ENCODE results near the gene CATSPER4. TPM values are rescaled to one million over a fixed set of nuclear protein-coding genes. Genes with fewer than 3 reads are reported as not detected.

Gene CATSPER4
- total and polyA plus RNA-seq, 2 of the 13 experiments (the other 11 are each of a cell fraction or from before 2014, with no cell fraction given): not detected

DNA sequence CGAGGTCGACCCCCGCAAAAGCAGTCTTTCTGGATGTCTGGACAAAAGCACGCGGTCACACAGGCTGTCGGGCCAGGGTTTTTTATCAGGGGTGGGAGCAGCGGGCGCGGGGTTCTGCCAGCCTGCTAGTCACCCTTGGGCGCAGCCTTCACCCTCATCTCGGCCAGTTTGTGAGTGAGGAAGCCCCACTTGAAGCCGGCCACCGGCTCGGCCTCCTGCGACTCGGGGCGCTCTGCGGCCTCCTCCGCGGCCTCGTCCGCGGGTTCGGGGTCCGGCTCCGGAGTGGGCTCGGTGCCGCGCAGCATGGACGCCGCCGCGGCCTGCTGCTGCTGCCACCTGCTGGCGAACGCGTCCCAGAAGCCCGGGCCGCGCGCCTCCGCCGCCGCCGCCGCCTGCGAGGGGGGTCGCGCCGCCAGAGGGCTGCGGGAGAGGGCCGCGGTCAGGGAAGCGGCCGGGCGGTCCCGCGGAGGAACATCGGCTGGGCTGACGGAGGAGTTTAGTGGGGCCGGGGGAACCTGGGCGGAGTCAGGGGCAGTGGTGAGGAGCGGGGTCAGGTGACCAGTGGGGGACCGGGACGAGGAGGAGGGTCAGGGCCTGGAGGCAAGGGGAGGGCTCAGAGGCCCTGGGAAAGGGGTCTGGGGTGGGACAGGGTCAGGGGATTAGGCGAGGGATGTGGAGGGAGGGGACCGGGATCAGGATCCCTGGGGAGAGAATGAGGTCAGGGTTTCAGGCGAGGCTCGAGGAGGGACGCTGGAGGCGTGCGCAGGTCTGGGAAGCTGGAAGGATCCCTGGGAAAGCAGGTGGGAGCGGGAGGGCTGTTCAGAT, 26.2 kb upstream of the CATSPER4 start (continued):
- TF ChIP-seq, protein P1, sequence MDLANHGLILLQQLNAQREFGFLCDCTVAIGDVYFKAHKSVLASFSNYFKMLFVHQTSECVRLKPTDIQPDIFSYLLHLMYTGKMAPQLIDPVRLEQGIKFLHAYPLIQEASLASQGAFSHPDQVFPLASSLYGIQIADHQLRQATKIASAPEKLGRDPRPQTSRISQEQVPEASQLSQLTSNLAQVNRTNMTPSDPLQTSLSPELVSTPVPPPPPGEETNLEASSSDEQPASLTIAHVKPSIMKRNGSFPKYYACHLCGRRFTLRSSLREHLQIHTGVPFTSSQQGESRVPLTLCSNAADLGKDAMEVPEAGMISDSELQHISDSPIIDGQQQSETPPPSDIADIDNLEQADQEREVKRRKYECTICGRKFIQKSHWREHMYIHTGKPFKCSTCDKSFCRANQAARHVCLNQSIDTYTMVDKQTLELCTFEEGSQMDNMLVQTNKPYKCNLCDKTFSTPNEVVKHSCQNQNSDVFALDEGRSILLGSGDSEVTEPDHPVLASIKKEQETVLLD (CRISPR knock-in tag; IDR thresholded peaks at IDR 0.05; ENCODE audit: low read depth): peak; percentile 27; the same call in 1 of the 2 replicates
- TF ChIP-seq ZNF7 (CRISPR knock-in tag; IDR thresholded peaks at IDR 0.05) (no peak), ZKSCAN8 (CRISPR knock-in tag; IDR thresholded peaks at IDR 0.05; ENCODE audit: borderline replicate concordance) (no peak), STAG1 (CRISPR knock-in tag; IDR thresholded peaks at IDR 0.05) (no peak; the same call in 1 of the 2 replicates), TCF7L2 (IDR thresholded peaks at IDR 0.05; ENCODE audit: low read depth, low read length) (no peak), GTF2F1 (IDR thresholded peaks at IDR 0.05; ENCODE audit: low read length) (no peak), ZNF672 (CRISPR knock-in tag; IDR thresholded peaks at IDR 0.05) (no peak), SALL1 (CRISPR knock-in tag; IDR thresholded peaks at IDR 0.05) (no peak), ZFY (CRISPR knock-in tag; IDR thresholded peaks at IDR 0.05) (peak; percentile 59), TAF15 (IDR thresholded peaks at IDR 0.05; ENCODE audit: low read depth, low read length, poor library complexity, severe bottlenecking) (no peak), SIX1 (CRISPR knock-in tag; IDR thresholded peaks at IDR 0.05; ENCODE audit: borderline replicate concordance) (no peak), ZNF225 (CRISPR knock-in tag; IDR thresholded peaks at IDR 0.05) (no peak), NRL (CRISPR knock-in tag; IDR thresholded peaks at IDR 0.05; ENCODE audit: borderline replicate concordance) (0 out of 2 replicates have a peak, but pooled peaks have one; percentile 46), RFXANK (CRISPR knock-in tag; IDR thresholded peaks at IDR 0.05) (no peak), FOSL1 (CRISPR knock-in tag; IDR thresholded peaks at IDR 0.05; ENCODE audit: borderline replicate concordance) (no peak)
- TF ChIP-seq, protein P2, sequence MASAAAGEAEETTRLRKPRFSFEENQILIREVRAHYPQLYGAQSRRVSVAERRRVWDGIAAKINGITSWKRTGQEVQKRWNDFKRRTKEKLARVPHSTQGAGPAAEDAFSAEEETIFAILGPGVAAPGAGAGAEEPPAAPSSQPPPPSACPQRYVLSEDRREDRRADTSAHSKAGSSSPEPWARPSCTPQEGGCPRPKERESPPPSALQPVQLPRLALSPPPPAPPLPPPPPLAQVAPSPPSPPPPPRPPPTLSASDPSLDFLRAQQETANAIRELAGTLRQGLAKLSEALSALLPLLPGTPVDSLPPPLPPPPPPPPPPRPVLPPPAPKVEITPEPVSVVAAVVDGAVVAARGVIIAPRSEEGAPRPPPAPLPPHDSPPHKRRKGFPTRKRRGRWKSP (CRISPR knock-in tag; IDR thresholded peaks at IDR 0.05): no peak
- TF ChIP-seq, protein P3, sequence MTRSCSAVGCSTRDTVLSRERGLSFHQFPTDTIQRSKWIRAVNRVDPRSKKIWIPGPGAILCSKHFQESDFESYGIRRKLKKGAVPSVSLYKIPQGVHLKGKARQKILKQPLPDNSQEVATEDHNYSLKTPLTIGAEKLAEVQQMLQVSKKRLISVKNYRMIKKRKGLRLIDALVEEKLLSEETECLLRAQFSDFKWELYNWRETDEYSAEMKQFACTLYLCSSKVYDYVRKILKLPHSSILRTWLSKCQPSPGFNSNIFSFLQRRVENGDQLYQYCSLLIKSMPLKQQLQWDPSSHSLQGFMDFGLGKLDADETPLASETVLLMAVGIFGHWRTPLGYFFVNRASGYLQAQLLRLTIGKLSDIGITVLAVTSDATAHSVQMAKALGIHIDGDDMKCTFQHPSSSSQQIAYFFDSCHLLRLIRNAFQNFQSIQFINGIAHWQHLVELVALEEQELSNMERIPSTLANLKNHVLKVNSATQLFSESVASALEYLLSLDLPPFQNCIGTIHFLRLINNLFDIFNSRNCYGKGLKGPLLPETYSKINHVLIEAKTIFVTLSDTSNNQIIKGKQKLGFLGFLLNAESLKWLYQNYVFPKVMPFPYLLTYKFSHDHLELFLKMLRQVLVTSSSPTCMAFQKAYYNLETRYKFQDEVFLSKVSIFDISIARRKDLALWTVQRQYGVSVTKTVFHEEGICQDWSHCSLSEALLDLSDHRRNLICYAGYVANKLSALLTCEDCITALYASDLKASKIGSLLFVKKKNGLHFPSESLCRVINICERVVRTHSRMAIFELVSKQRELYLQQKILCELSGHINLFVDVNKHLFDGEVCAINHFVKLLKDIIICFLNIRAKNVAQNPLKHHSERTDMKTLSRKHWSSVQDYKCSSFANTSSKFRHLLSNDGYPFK (CRISPR knock-in tag; IDR thresholded peaks at IDR 0.05; ENCODE audit: borderline replicate concordance): no peak
- TF ChIP-seq, protein P4, sequence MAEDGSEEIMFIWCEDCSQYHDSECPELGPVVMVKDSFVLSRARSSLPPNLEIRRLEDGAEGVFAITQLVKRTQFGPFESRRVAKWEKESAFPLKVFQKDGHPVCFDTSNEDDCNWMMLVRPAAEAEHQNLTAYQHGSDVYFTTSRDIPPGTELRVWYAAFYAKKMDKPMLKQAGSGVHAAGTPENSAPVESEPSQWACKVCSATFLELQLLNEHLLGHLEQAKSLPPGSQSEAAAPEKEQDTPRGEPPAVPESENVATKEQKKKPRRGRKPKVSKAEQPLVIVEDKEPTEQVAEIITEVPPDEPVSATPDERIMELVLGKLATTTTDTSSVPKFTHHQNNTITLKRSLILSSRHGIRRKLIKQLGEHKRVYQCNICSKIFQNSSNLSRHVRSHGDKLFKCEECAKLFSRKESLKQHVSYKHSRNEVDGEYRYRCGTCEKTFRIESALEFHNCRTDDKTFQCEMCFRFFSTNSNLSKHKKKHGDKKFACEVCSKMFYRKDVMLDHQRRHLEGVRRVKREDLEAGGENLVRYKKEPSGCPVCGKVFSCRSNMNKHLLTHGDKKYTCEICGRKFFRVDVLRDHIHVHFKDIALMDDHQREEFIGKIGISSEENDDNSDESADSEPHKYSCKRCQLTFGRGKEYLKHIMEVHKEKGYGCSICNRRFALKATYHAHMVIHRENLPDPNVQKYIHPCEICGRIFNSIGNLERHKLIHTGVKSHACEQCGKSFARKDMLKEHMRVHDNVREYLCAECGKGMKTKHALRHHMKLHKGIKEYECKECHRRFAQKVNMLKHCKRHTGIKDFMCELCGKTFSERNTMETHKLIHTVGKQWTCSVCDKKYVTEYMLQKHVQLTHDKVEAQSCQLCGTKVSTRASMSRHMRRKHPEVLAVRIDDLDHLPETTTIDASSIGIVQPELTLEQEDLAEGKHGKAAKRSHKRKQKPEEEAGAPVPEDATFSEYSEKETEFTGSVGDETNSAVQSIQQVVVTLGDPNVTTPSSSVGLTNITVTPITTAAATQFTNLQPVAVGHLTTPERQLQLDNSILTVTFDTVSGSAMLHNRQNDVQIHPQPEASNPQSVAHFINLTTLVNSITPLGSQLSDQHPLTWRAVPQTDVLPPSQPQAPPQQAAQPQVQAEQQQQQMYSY (CRISPR knock-in tag; IDR thresholded peaks at IDR 0.05): no peak
